K562 (cell line): ENCODE results near the gene ANKRD11. TPM values are rescaled to one million over a fixed set of nuclear protein-coding genes. Genes with fewer than 3 reads are reported as not detected.

Experiments
- ARID1B ChIP-seq: fragments of 450-650 bp; IDR thresholded peaks from 2 replicates; pipeline ENCODE4 v1.6.1; 2016; ENCODE audit warnings: antibody characterized with exemption, mild to moderate bottlenecking, inconsistent platforms
- ARNT ChIP-seq, 2 experiments: fragments of 450-650 bp; IDR thresholded peaks; 2 replicates each; pipeline ENCODE4 v1.6.1; 2016; ENCODE audit warnings: mild to moderate bottlenecking in 1 of 2
- BACH1 ChIP-seq: fragments of 200-800 bp; sonication (Bioruptor generic); IDR thresholded peaks from 2 replicates; pipeline ENCODE4 v1.6.1; 2016; ENCODE audit warnings: missing genetic modification characterization, missing compliant biosample characterization
- BRD9 ChIP-seq: fragments of 450-650 bp; IDR thresholded peaks from 2 replicates; pipeline ENCODE4 v1.6.1; 2018; ENCODE audit warnings: low read depth; ENCODE audit not compliant: partially characterized antibody
- BRF1 ChIP-seq: IDR thresholded peaks from 3 replicates; pipeline ENCODE4 v1.6.1; 2011; ENCODE audit warnings: borderline replicate concordance, mild to moderate bottlenecking; ENCODE audit not compliant: insufficient read length; ENCODE audit errors: extremely low read depth
- CCNT2 ChIP-seq: IDR thresholded peaks from 2 replicates; pipeline ENCODE4 v1.6.1; 2011; ENCODE audit warnings: borderline replicate concordance, low read depth, mild to moderate bottlenecking, moderate library complexity, mixed read lengths, low read length; ENCODE audit not compliant: insufficient read length; ENCODE audit errors: extremely low read depth
- COPS2 ChIP-seq: fragments of 450-650 bp; conservative IDR thresholded peaks from 2 replicates; pipeline ENCODE4 v1.6.1; 2016; ENCODE audit warnings: mild to moderate bottlenecking, moderate library complexity
- E2F3 ChIP-seq: fragments of 250-450 bp; sonication (Bioruptor Pico); IDR thresholded peaks from 2 replicates; pipeline ENCODE4 v1.4.0; 2020; ENCODE audit warnings: mild to moderate bottlenecking
- FOXO4 ChIP-seq: fragments of 450-650 bp; formaldehyde crosslinking; IDR thresholded peaks from 2 replicates; pipeline ENCODE4 v1.4.0; 2020; ENCODE audit warnings: mild to moderate bottlenecking, moderate library complexity
- IRF2 ChIP-seq: sonication (generic); formaldehyde crosslinking; IDR thresholded peaks from 2 replicates; pipeline ENCODE4 v1.8.1; 2022; ENCODE audit warnings: mild to moderate bottlenecking, missing genetic modification reagents
- MEF2D ChIP-seq: conservative IDR thresholded peaks from 2 replicates; pipeline ENCODE4 v1.6.1; 2016; ENCODE audit warnings: low read depth, missing genetic modification characterization, missing compliant biosample characterization
- NCOA1 ChIP-seq: fragments of 450-650 bp; IDR thresholded peaks from 2 replicates; pipeline ENCODE4 v1.6.1; 2016; ENCODE audit warnings: low read depth
- NONO ChIP-seq, 2 experiments: fragments of 200-400 bp in 1 of 2; fragments of 450-650 bp in 1 of 2; formaldehyde crosslinking in 1 of 2; IDR thresholded peaks; 2 replicates each; pipeline ENCODE4 v1.6.1; 2017; ENCODE audit warnings: low read depth in 2 of 2, mild to moderate bottlenecking in 2 of 2, moderate library complexity in 2 of 2, low read length in 1 of 2
- NR2C2 ChIP-seq, 2 experiments: fragments of 200-800 bp in 1 of 2; sonication (Bioruptor generic) in 1 of 2; sonication (generic) in 1 of 2; formaldehyde crosslinking in 1 of 2; IDR thresholded peaks; 2 replicates each; pipeline versions ENCODE4 v1.6.1 to v1.8.0; 2016 to 2022; ENCODE audit warnings: mild to moderate bottlenecking in 1 of 2, missing compliant biosample characterization in 1 of 2, missing genetic modification characterization in 1 of 2, missing genetic modification reagents in 1 of 2
- PCBP2 ChIP-seq: fragments of 200-400 bp; formaldehyde crosslinking; IDR thresholded peaks from 2 replicates; pipeline ENCODE4 v1.6.1; 2018; ENCODE audit warnings: low read length, low read depth, mild to moderate bottlenecking, moderate library complexity; ENCODE audit not compliant: poor library complexity, severe bottlenecking
- STAT5A ChIP-seq: IDR thresholded peaks from 2 replicates; pipeline ENCODE4 v1.6.1; 2012; ENCODE audit warnings: low read length, inconsistent platforms, borderline replicate concordance
- TAF15 ChIP-seq: fragments of 200-400 bp; formaldehyde crosslinking; IDR thresholded peaks from 2 replicates; pipeline ENCODE4 v1.6.1; 2017; ENCODE audit warnings: mild to moderate bottlenecking, low read depth, low read length, moderate library complexity
- TGIF2 ChIP-seq: sonication (generic); formaldehyde crosslinking; IDR thresholded peaks from 2 replicates; pipeline ENCODE4 v1.8.1; 2022; ENCODE audit warnings: mild to moderate bottlenecking, missing genetic modification reagents, moderate library complexity
- ZBTB7A ChIP-seq: IDR thresholded peaks from 2 replicates; pipeline ENCODE4 v1.6.1; 2011; ENCODE audit warnings: low read depth, mild to moderate bottlenecking, low read length, moderate library complexity, borderline replicate concordance; ENCODE audit not compliant: control insufficient read depth
- ZNF12 ChIP-seq: sonication (generic); formaldehyde crosslinking; IDR thresholded peaks from 2 replicates; pipeline ENCODE4 v1.4.0; 2020; ENCODE audit warnings: mild to moderate bottlenecking, missing genetic modification reagents
- ZNF121 ChIP-seq: sonication (generic); formaldehyde crosslinking; conservative IDR thresholded peaks from 2 replicates; pipeline ENCODE4 v1.8.0; 2022; ENCODE audit warnings: missing genetic modification reagents
- ZNF354B ChIP-seq: fragments of 250-450 bp; sonication (Bioruptor Pico); IDR thresholded peaks from 2 replicates; pipeline ENCODE4 v1.4.0; 2020
- ZNF444 ChIP-seq: fragments of 250-450 bp; sonication (Bioruptor Pico); IDR thresholded peaks from 2 replicates; pipeline ENCODE4 v1.4.0; 2020; ENCODE audit warnings: mild to moderate bottlenecking, moderate library complexity
- ZNF592 ChIP-seq: fragments of 450-650 bp; IDR thresholded peaks from 2 replicates; pipeline ENCODE4 v1.6.1; 2017; ENCODE audit warnings: antibody characterized with exemption, mild to moderate bottlenecking
- ZNF707 ChIP-seq: fragments of 250-450 bp; sonication (Bioruptor Pico); conservative IDR thresholded peaks from 2 replicates; pipeline ENCODE4 v1.8.0; 2022; ENCODE audit warnings: inconsistent platforms, mild to moderate bottlenecking, moderate library complexity
- polyA plus RNA-seq, 8 experiments: library from polyadenylated mRNA; depleted of rRNA in 4 of 8; stranded (reverse) in 5 of 8; unstranded in 3 of 8; fragments of >200 nt; fragmentation: Nextera tagmentation in 2 of 8; fragmentation: Illumina TruSeq in 1 of 8; extraction: Ambion mirVana in 2 of 8; extraction: Trizol in 1 of 8; gene quantifications; 2 replicates each; pipeline versions ENCODE4 v1.2.1 to v1.2.3, GENCODE V29; 2011 to 2014; ENCODE audit warnings: inconsistent platforms in 1 of 8, missing spikeins in 1 of 8
- total RNA-seq, 7 experiments: library from RNA; depleted of rRNA in 6 of 7; stranded (reverse); fragments of >200 nt in 6 of 7; fragmentation: Illumina TruSeq in 2 of 7; extraction: Trizol in 2 of 7; gene quantifications; 2 replicates each; pipeline versions ENCODE4 v1.2.1 to v1.2.3, GENCODE V29; 2011 to 2021; ENCODE audit warnings: low replicate concordance in 1 of 7

The ANKRD11 gene
- total and polyA plus RNA-seq, 9 of the 15 experiments (the other 6 are each of a cell fraction or from before 2014, with no cell fraction given), result 4.7 to 126 (median 31.7) TPM

- no peak for TF ChIP-seq MEF2D (tag)
- peak; percentile 57; the same call in 1 of the 2 replicates for TF ChIP-seq STAT5A
- TF ChIP-seq E2F3 (CRISPR knock-in tag), result no peak
- TF ChIP-seq NCOA1, result peak; percentile 57; the same call in 1 of the 2 replicates
- TF ChIP-seq TAF15, result no peak
- no peak for TF ChIP-seq ZNF444
- TF ChIP-seq ZBTB7A, result peak; percentile 51; the same call in 1 of the 2 replicates
- no peak for TF ChIP-seq BACH1
- TF ChIP-seq ZNF707 (CRISPR knock-in tag), result no peak
- TF ChIP-seq ARID1B, result peak; percentile 93
- TF ChIP-seq ARNT (IDR thresholded peaks at IDR 0.05), result no peak
- no peak for TF ChIP-seq ZNF12 (CRISPR knock-in tag)
- TF ChIP-seq TGIF2 (CRISPR knock-in tag), result no peak
- no peak for TF ChIP-seq FOXO4
- no peak for TF ChIP-seq BRD9
- TF ChIP-seq NR2C2 (CRISPR knock-in tag; IDR thresholded peaks at IDR 0.05), result no peak
- TF ChIP-seq NR2C2 (tag; IDR thresholded peaks at IDR 0.05), result no peak
- 0 out of 2 replicates have a peak, but pooled peaks have one; percentile 76 for TF ChIP-seq ZNF592
- no peak for TF ChIP-seq CCNT2
- 0 out of 4 replicates have a peak, but pooled peaks of 1 of the 2 experiments have one; percentile 8 for TF ChIP-seq NONO (IDR thresholded peaks at IDR 0.05; ENCODE audit: low read depth in 2 of 2, low read length in 1 of 2)
- TF ChIP-seq IRF2 (CRISPR knock-in tag), result no peak
- TF ChIP-seq ZNF354B, result no peak
- TF ChIP-seq COPS2, result no peak
- no peak for TF ChIP-seq ZNF121 (CRISPR knock-in tag)
- TF ChIP-seq PCBP2, result no peak
- TF ChIP-seq BRF1, result no peak
These were observed 271.0 kb downstream of the ANKRD11 start (continued) for GRCh38 chr16:89219365-89219764.
